Prostate gland (tissue), 2 donors: ENCODE results near the gene PSORS1C1. TPM values are rescaled to one million over a fixed set of nuclear protein-coding genes. Genes with fewer than 3 reads are reported as not detected.
A peak's percentile ranks its signal among the peaks of the same experiment; 100 is the strongest.

Experiments
- DNase-seq: peaks from one replicate; pipeline ENCODE4 v3.0.0-alpha.2; 2019; ENCODE audit warnings: low spot score
- H3K27ac ChIP-seq, 2 donors: fragments of 200-600 bp; sonication (generic); 2 replicates each; pipeline ENCODE4 v1.5.1; 2017 to 2019
- H3K27me3 ChIP-seq: fragments of 200-600 bp; sonication (generic); replicated peaks from 2 replicates; pipeline ENCODE4 v1.5.1; 2019; ENCODE audit not compliant: insufficient read depth
- H3K36me3 ChIP-seq, 2 donors: fragments of 200-600 bp; sonication (generic); 1 replicate in 1 of 2; 2 replicates in 1 of 2; pipeline versions ENCODE4 v1.5.1 to v1.8.1; 2017 to 2019
- H3K4me1 ChIP-seq: fragments of 200-600 bp; sonication (generic); replicated peaks from 2 replicates; pipeline ENCODE4 v1.5.1; 2019
- H3K4me3 ChIP-seq, 2 donors: fragments of 200-600 bp; sonication (generic); 2 replicates each; pipeline ENCODE4 v1.5.1; 2017 to 2019
- H3K9me3 ChIP-seq: fragments of 200-600 bp; sonication (generic); 2 replicates; pipeline ENCODE4 v1.5.1; 2017
- CTCF ChIP-seq, 4 experiments: fragments of 200-600 bp in 2 of 4; fragments of 450-650 bp in 2 of 4; sonication (generic) in 2 of 4; IDR thresholded peaks; 1 replicate in 3 of 4; 2 replicates in 1 of 4; pipeline ENCODE4 v1.5.1; 2016 to 2019; ENCODE audit warnings: antibody characterized with exemption in 4 of 4, mild to moderate bottlenecking in 2 of 4, moderate library complexity in 2 of 4
- POLR2A ChIP-seq: fragments of 450-650 bp; IDR thresholded peaks from one replicate; pipeline ENCODE4 v1.6.1; 2016; ENCODE audit warnings: antibody characterized with exemption, mild to moderate bottlenecking
- POLR2AphosphoS5 ChIP-seq: sonication (generic); formaldehyde crosslinking; IDR thresholded peaks from one replicate; pipeline ENCODE4 v1.6.1; 2017; ENCODE audit warnings: antibody characterized with exemption
- WGBS: methylation state at CpG from one replicate; pipeline ENCODE4 v1.1.5; 2018; 5-methylcytosine and 5-hydroxymethylcytosine counted together
- intact Hi-C: fragments of 100-400 bp; cut with DNase I; formaldehyde crosslinking; loops from one replicate; pipeline ENCODE4 v1.14.2; 2022
- total RNA-seq, 2 donors: library from RNA; depleted of rRNA; stranded (reverse); fragments of >200 nt; gene quantifications; one replicate each; pipeline ENCODE4 v1.1.0, GENCODE V29; 2016

PSORS1C1 gene
- total RNA-seq, 2 donors from 2014 or later, result 1.2 to 3.5 TPM

- H3K27me3 ChIP-seq, result no peaks in the 10 kb centered on the region
- WGBS, result 89% methylated on average over 7 of the region's 7 CpGs
- no peaks in the 10 kb centered on the region for H3K9me3 ChIP-seq
- peaks cover 5% of the 10 kb centered on the region for H3K4me1 ChIP-seq
- no peak for DNase-seq
- no peak overlapping the region for H3K4me3 ChIP-seq
- intact Hi-C loops, result no loop called here
- no peak overlapping the region for H3K27ac ChIP-seq
- TF ChIP-seq POLR2AphosphoS5 (no peak), POLR2A (no peak), CTCF (IDR thresholded peaks at IDR 0.05) (no peak)
- no peaks in the 10 kb centered on the region for H3K36me3 ChIP-seq
These were observed 3.6 kb downstream of the PSORS1C1 start for GRCh38 chr6:31118178-31118577.

GRCh38 chr6:31120151-31120915 is 5.7 kb downstream of the PSORS1C1 start, which contains the start of gene CDSN:
Gene CDSN (minus strand): TSS chr6:31120446. CDS start chr6:31120419, 27 bp downstream.
- Histone ChIP-seq H3K4me1 (no peaks in the 10 kb centered on the region), H3K27ac (no peak within 1 kb of the TSS), H3K27me3 (no peaks in the 10 kb centered on the region), H3K9me3 (no peaks in the 10 kb centered on the region), H3K36me3 (no peaks in the 10 kb centered on the region), H3K4me3 (no peak within 1 kb of the TSS)
- WGBS, result 87% methylated on average over 26 of the region's 26 CpGs
- intact Hi-C loops, result no loop called here
- DNase-seq, result no peak
- no peak for TF ChIP-seq CTCF (IDR thresholded peaks at IDR 0.05)
- no peak for TF ChIP-seq POLR2AphosphoS5
- no peak for TF ChIP-seq POLR2A

GRCh38 chr6:31121131-31121790 is 6.7 kb downstream of the PSORS1C1 start:
- no peak overlapping the region for H3K4me3 ChIP-seq
- no peak for DNase-seq
- TF ChIP-seq CTCF (IDR thresholded peaks at IDR 0.05), result no peak
- TF ChIP-seq POLR2AphosphoS5, result no peak
- TF ChIP-seq POLR2A, result no peak
- intact Hi-C loops, result no loop called here
- H3K27ac ChIP-seq, result no peak overlapping the region
- no peaks in the 10 kb centered on the region for H3K4me1 ChIP-seq
- H3K27me3 ChIP-seq, result no peaks in the 10 kb centered on the region
- no peaks in the 10 kb centered on the region for H3K36me3 ChIP-seq
- no peaks in the 10 kb centered on the region for H3K9me3 ChIP-seq
- WGBS, result 91% methylated on average over 12 of the region's 12 CpGs

GRCh38 chr6:31122791-31123706 is 8.4 kb downstream of the PSORS1C1 start:
- H3K4me1 ChIP-seq, result no peaks in the 10 kb centered on the region
- no peak overlapping the region for H3K4me3 ChIP-seq
- H3K27me3 ChIP-seq, result no peaks in the 10 kb centered on the region
- peak overlapping the region; percentile 30 to 78 for H3K27ac ChIP-seq
- H3K36me3 ChIP-seq, result no peaks in the 10 kb centered on the region
- H3K9me3 ChIP-seq, result no peaks in the 10 kb centered on the region
- intact Hi-C loops, result no loop called here
- 37% methylated on average over 15 of the region's 16 CpGs for WGBS
- DNase-seq, result peak; percentile 69
- no peak for TF ChIP-seq CTCF (IDR thresholded peaks at IDR 0.05)
- peak; percentile 59 for TF ChIP-seq POLR2AphosphoS5
